HCT116 (cell line): ENCODE data around the gene ANKRD13D. TPM values are rescaled to one million over a fixed set of nuclear protein-coding genes. Genes with fewer than 3 reads are reported as not detected.

Source experiments
- CTCF ChIP-seq, 3 experiments: fragments of 200-600 bp in 1 of 3; sonication (generic) in 1 of 3; IDR thresholded peaks in 2 of 3; conservative IDR thresholded peaks in 1 of 3; 2 replicates each; pipeline ENCODE4 v1.5.1; 2012 to 2017; ENCODE audit warnings: low read depth in 2 of 3, low read length in 2 of 3, antibody characterized with exemption in 1 of 3, borderline replicate concordance in 1 of 3, control low read depth in 1 of 3, mild to moderate bottlenecking in 1 of 3, mixed read lengths in 1 of 3, mixed run types in 1 of 3, moderate library complexity in 1 of 3; ENCODE audit not compliant: insufficient read depth in 1 of 3
- total RNA-seq: library from RNA; stranded (reverse); gene quantifications from one replicate; pipeline ENCODE4 v1.2.1, GENCODE V29; 2021; ENCODE audit not compliant: unreplicated experiment

ANKRD13D gene
- total RNA-seq, 1 experiment from 2014 or later, result 61.1 TPM

GRCh38 chr11:67351275-67352005 is 62.3 kb downstream of the ANKRD13D start (continued):
- TF ChIP-seq CTCF (IDR thresholded peaks at IDR 0.05 in 2 of 3, conservative IDR thresholded peaks at IDR 0.05 in 1 of 3; ENCODE audit: borderline replicate concordance in 1 of 3, insufficient read depth in 1 of 3, low read depth in 2 of 3, low read length in 2 of 3), result peak in 2 of 3 experiments; percentile 90 to 94; a peak in 4 of 6 replicates

Other genes starting within 250 kb of the ANKRD13D start
- gene RHOD, start 232.5 kb upstream of the ANKRD13D start, total RNA-seq, result 42.0 TPM
- 50.4 TPM for gene KDM2A, start 170.0 kb upstream of the ANKRD13D start, total RNA-seq
- gene GRK2, start 22.8 kb upstream of the ANKRD13D start, total RNA-seq, result 83.0 TPM
- 57.8 TPM for gene SSH3, start 14.2 kb downstream of the ANKRD13D start, total RNA-seq
- 44.2 TPM for gene POLD4, start 64.2 kb downstream of the ANKRD13D start, total RNA-seq
- gene CLCF1, start 84.3 kb downstream of the ANKRD13D start, total RNA-seq, result 12.2 TPM
- 49.8 TPM for gene RAD9A, start 102.7 kb downstream of the ANKRD13D start, total RNA-seq
- 238 TPM for gene PPP1CA, start 112.6 kb downstream of the ANKRD13D start, total RNA-seq
- 0.39 TPM for gene TBC1D10C, start 114.8 kb downstream of the ANKRD13D start, total RNA-seq
- 1.0 TPM for gene CARNS1, start 126.4 kb downstream of the ANKRD13D start, total RNA-seq
- 54.1 TPM for gene RPS6KB2, start 139.2 kb downstream of the ANKRD13D start, total RNA-seq
- 1.4 TPM for gene PTPRCAP, start 148.4 kb downstream of the ANKRD13D start, total RNA-seq
- gene CORO1B, start 154.2 kb downstream of the ANKRD13D start, total RNA-seq, result 94.5 TPM
- gene GPR152, start 163.4 kb downstream of the ANKRD13D start, total RNA-seq, result not detected
- not detected for gene CABP4, start 166.1 kb downstream of the ANKRD13D start, total RNA-seq
- 44.2 TPM for gene TMEM134, start 179.9 kb downstream of the ANKRD13D start, total RNA-seq
- gene AIP, start 193.7 kb downstream of the ANKRD13D start, total RNA-seq, result 61.0 TPM
- 79.5 TPM for gene PITPNM1, start 216.1 kb downstream of the ANKRD13D start, total RNA-seq
- 53.6 TPM for gene CDK2AP2, start 218.9 kb downstream of the ANKRD13D start, total RNA-seq
- gene CABP2, start 234.1 kb downstream of the ANKRD13D start, total RNA-seq, result not detected